HCT116 (cell line): ENCODE data around the gene POU3F1. TPM values are rescaled to one million over a fixed set of nuclear protein-coding genes. Genes with fewer than 3 reads are reported as not detected.

Experiments used
- ATAC-seq: fragments of 200-7000 bp; cut with Tn5 transposase; 2 replicates; pipeline ENCODE4 v1.9.1; 2020; ENCODE audit warnings: mild to moderate bottlenecking, moderate library complexity
- BruUV-seq: library from RNA; stranded (reverse); fragments of 400-500 nt; replicated peaks from 2 replicates; lab custom pipeline; 2021; lab: Mats Ljungman, UMichigan
- CTCF ChIA-PET: fragments of 300-600 bp; sonication (Branson Sonifier 250); formaldehyde crosslinking; loops from one replicate; lab custom pipeline; 2021; ENCODE audit warnings: antibody characterized with exemption; lab: Charles Lee
- POLR2A ChIA-PET: fragments of 300-600, 350-600 bp; sonication (Branson Sonifier 250); formaldehyde crosslinking; loops from one replicate; lab custom pipeline; 2021; ENCODE audit warnings: antibody characterized with exemption; lab: Charles Lee
- RAD21 ChIA-PET, 2 experiments: fragments of 300-600 bp; sonication (Branson Sonifier 250); formaldehyde crosslinking; loops; one replicate each; lab custom pipeline; 2023; ENCODE audit warnings: low total read pairs in 2 of 2; ENCODE audit not compliant: uncharacterized antibody in 2 of 2, unreplicated experiment in 2 of 2, low non-redundant PET in 1 of 2; lab: Charles Lee
- DNase-seq: peaks from one replicate; pipeline ENCODE4 v3.0.0-alpha.2; 2010; ENCODE audit warnings: low read depth, low spot score
- H2AFZ ChIP-seq: fragments of 200-600 bp; shearing (Covaris generic), sonication (generic); 2 replicates; pipeline ENCODE4 v1.6.1; 2017; ENCODE audit warnings: low read depth, mixed run types, mixed read lengths, antibody characterized with exemption, low read length; ENCODE audit not compliant: poor library complexity, severe bottlenecking
- H3K27ac ChIP-seq: 2 replicates; pipeline ENCODE4 v1.5.1; 2012; ENCODE audit warnings: low read depth, low read length
- H3K27me3 ChIP-seq: fragments of 200-600 bp; sonication (generic); 2 replicates; pipeline ENCODE4 v1.6.1; 2016; ENCODE audit warnings: mixed run types, low read length, mixed read lengths; ENCODE audit not compliant: insufficient read depth
- H3K36me3 ChIP-seq, 2 experiments: fragments of 200-500 bp in 1 of 2; fragments of 200-600 bp in 1 of 2; sonication (Bioruptor generic) in 1 of 2; sonication (generic) in 1 of 2; 2 replicates each; pipeline versions ENCODE4 v1.5.1 to v1.6.1; 2014 to 2016; ENCODE audit warnings: low read length in 2 of 2, inconsistent platforms in 1 of 2, mixed read lengths in 1 of 2, mixed run types in 1 of 2; ENCODE audit not compliant: insufficient read depth in 2 of 2, control insufficient read depth in 1 of 2
- H3K4me1 ChIP-seq, 2 experiments: fragments of 200-600 bp in 1 of 2; sonication (generic) in 1 of 2; 2 replicates each; pipeline versions ENCODE4 v1.5.1 to v1.6.1; 2012 to 2017; ENCODE audit warnings: low read length in 2 of 2, inconsistent platforms in 1 of 2, mild to moderate bottlenecking in 1 of 2, mixed read lengths in 1 of 2, mixed run types in 1 of 2, moderate library complexity in 1 of 2; ENCODE audit not compliant: insufficient read depth in 2 of 2, control insufficient read depth in 1 of 2
- H3K4me2 ChIP-seq: fragments of 200-600 bp; sonication (generic); 2 replicates; pipeline ENCODE4 v1.6.1; 2017; ENCODE audit warnings: mixed run types, low read length, mixed read lengths
- H3K4me3 ChIP-seq, 2 experiments: fragments of 200-600 bp in 1 of 2; sonication (generic) in 1 of 2; replicated peaks in 1 of 2; 2 replicates each; pipeline ENCODE4 v1.5.1; 2011 to 2016; ENCODE audit warnings: low read length in 2 of 2, control low read depth in 1 of 2, low read depth in 1 of 2, mild to moderate bottlenecking in 1 of 2, mixed read lengths in 1 of 2, mixed run types in 1 of 2
- H3K79me2 ChIP-seq: fragments of 200-600 bp; sonication (generic); 2 replicates; pipeline ENCODE4 v1.6.1; 2017; ENCODE audit warnings: mild to moderate bottlenecking, mixed run types, low read length, moderate library complexity, mixed read lengths; ENCODE audit not compliant: insufficient read depth
- H3K9ac ChIP-seq: fragments of 200-600 bp; sonication (generic); 2 replicates; pipeline ENCODE4 v1.6.1; 2016; ENCODE audit warnings: low read length, mixed read lengths
- H3K9me2 ChIP-seq: fragments of 200-600 bp; sonication (generic), shearing (Covaris generic); 2 replicates; pipeline ENCODE4 v1.6.1; 2017; ENCODE audit warnings: mixed run types, mild to moderate bottlenecking, moderate library complexity; ENCODE audit not compliant: insufficient read depth
- H3K9me3 ChIP-seq, 2 experiments: fragments of 200-500 bp in 1 of 2; fragments of 200-600 bp in 1 of 2; sonication (Bioruptor generic) in 1 of 2; sonication (generic) in 1 of 2; 2 replicates each; pipeline ENCODE4 v1.6.1; 2014 to 2017; ENCODE audit warnings: low read length in 2 of 2, mixed read lengths in 2 of 2, inconsistent platforms in 1 of 2, low read depth in 1 of 2, mild to moderate bottlenecking in 1 of 2, mixed run types in 1 of 2, moderate library complexity in 1 of 2; ENCODE audit not compliant: control insufficient read depth in 1 of 2, insufficient read depth in 1 of 2
- H4K20me1 ChIP-seq: fragments of 200-600 bp; sonication (generic), shearing (Covaris generic); 2 replicates; pipeline ENCODE4 v1.6.1; 2017; ENCODE audit warnings: mixed run types, mild to moderate bottlenecking, moderate library complexity; ENCODE audit not compliant: insufficient read depth
- EGR1 ChIP-seq: IDR thresholded peaks from 2 replicates; pipeline ENCODE4 v1.6.1; 2012; ENCODE audit warnings: low read depth
- EZH2phosphoT487 ChIP-seq: fragments of 200-600 bp; IDR thresholded peaks from 2 replicates; pipeline ENCODE4 v1.6.1; 2018; ENCODE audit warnings: antibody characterized with exemption, borderline replicate concordance
- JUND ChIP-seq: IDR thresholded peaks from 2 replicates; pipeline ENCODE4 v1.6.1; 2012
- POLR2A ChIP-seq: IDR thresholded peaks from 2 replicates; pipeline ENCODE4 v1.7.0; 2011; ENCODE audit warnings: borderline replicate concordance; ENCODE audit not compliant: insufficient read depth, insufficient read length; ENCODE audit errors: extremely low read depth
- POLR2AphosphoS5 ChIP-seq: IDR thresholded peaks from 2 replicates; pipeline ENCODE4 v1.6.1; 2011; ENCODE audit warnings: mild to moderate bottlenecking, low read depth, low read length, moderate library complexity
- SIN3A ChIP-seq: IDR thresholded peaks from 2 replicates; pipeline ENCODE4 v1.6.1; 2012; ENCODE audit warnings: low read depth
- SP1 ChIP-seq: IDR thresholded peaks from 2 replicates; pipeline ENCODE4 v1.6.1; 2012; ENCODE audit warnings: low read depth
- SRF ChIP-seq: IDR thresholded peaks from 2 replicates; pipeline ENCODE4 v1.6.1; 2012; ENCODE audit warnings: low read depth
- TCF7L2 ChIP-seq: IDR thresholded peaks from 2 replicates; pipeline ENCODE4 v1.7.0; 2011; ENCODE audit warnings: borderline replicate concordance, inconsistent platforms; ENCODE audit not compliant: insufficient read depth, insufficient read length; ENCODE audit errors: extremely low read depth
- YY1 ChIP-seq: IDR thresholded peaks from 2 replicates; pipeline ENCODE4 v1.6.1; 2011; ENCODE audit warnings: low read length, low read depth, moderate library complexity, mild to moderate bottlenecking; ENCODE audit not compliant: insufficient replicate concordance; ENCODE audit errors: extremely low read depth
- ZBTB33 ChIP-seq: IDR thresholded peaks from 2 replicates; pipeline ENCODE4 v1.6.1; 2011; ENCODE audit warnings: mild to moderate bottlenecking, low read length, moderate library complexity; ENCODE audit not compliant: insufficient replicate concordance; ENCODE audit errors: extremely low read depth
- intact Hi-C: fragments of 100-400 bp; cut with micrococcal nuclease; formaldehyde crosslinking; loops from 2 replicates; pipeline ENCODE4 v1.10.0; 2022
- total RNA-seq: library from RNA; stranded (reverse); gene quantifications from one replicate; pipeline ENCODE4 v1.2.1, GENCODE V29; 2021; ENCODE audit not compliant: unreplicated experiment
- TF ChIP-seq, protein P1 (sequence below): IDR thresholded peaks from 2 replicates; pipeline ENCODE4 v1.6.1; 2012
- TF ChIP-seq, protein P2 (sequence below): IDR thresholded peaks from 2 replicates; pipeline ENCODE4 v1.6.1; 2012

POU3F1 gene
- total RNA-seq, 1 experiment from 2014 or later, result not detected

DNA sequence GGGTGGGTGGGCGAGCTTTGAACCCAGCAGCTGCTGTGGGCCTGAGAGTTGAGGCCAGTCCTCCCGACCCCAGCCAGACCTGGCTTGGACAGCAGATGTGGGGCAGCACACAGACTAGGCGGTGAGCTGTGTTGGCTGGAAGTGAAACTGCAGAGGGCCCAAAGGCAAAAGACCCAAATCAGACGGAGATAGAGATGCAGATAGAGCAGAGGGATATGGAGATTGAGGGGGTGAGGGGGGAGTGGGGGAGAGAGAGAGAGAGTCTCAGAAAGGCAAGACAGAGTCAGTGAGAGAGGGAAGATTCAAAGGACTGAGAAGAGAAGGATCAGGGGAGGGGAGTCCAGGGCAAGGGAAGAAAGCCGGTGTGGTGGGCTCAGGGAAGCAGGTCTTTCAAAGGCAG, 17.0 kb upstream of the POU3F1 start (continued):
- TF ChIP-seq, protein P1, sequence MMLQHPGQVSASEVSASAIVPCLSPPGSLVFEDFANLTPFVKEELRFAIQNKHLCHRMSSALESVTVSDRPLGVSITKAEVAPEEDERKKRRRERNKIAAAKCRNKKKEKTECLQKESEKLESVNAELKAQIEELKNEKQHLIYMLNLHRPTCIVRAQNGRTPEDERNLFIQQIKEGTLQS, result no peak

GRCh38 chr1:38062361-38063288, 16.0 kb upstream of the POU3F1 start:
- CTCF ChIA-PET, result interaction anchor here (1.6 kb wide), 1 partner anchor 9 kb away, joined by 3 read pairs; no protein-coding TSS in a partner anchor
- intact Hi-C loops, result no loop called here

More at GRCh38 chr1:38062361-38063288, 16.0 kb upstream of the POU3F1 start:
- H3K4me1 ChIP-seq, result peaks cover 12 to 27% of the 10 kb centered on the region in 2 experiments
- DNase-seq (no peak), ATAC-seq (no peak)
- no peak overlapping the region for H3K9ac ChIP-seq
- H4K20me1 ChIP-seq, result no peaks in the 10 kb centered on the region
- no peaks in the 10 kb centered on the region for H3K9me2 ChIP-seq
- no peak overlapping the region for H3K27ac ChIP-seq
- no TSS peak for BruUV-seq
- TF ChIP-seq TCF7L2 (no peak), SIN3A (no peak), YY1 (no peak), ZBTB33 (no peak), POLR2A (no peak), SRF (no peak), JUND (no peak), SP1 (no peak), POLR2AphosphoS5 (no peak), EGR1 (no peak), EZH2phosphoT487 (no peak)
- TF ChIP-seq, protein P1, result no peak
- TF ChIP-seq, protein P2, sequence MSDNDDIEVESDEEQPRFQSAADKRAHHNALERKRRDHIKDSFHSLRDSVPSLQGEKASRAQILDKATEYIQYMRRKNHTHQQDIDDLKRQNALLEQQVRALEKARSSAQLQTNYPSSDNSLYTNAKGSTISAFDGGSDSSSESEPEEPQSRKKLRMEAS, result no peak
- no peaks in the 10 kb centered on the region for H3K36me3 ChIP-seq
- POLR2A ChIA-PET, result no interaction called here
- H3K4me3 ChIP-seq, result no peak overlapping the region
- no peaks in the 10 kb centered on the region for H3K9me3 ChIP-seq
- no peaks in the 10 kb centered on the region for H3K79me2 ChIP-seq
- RAD21 ChIA-PET, result no interaction called here
- no peak overlapping the region for H3K4me2 ChIP-seq
- no peak overlapping the region for H2AFZ ChIP-seq
- no peaks in the 10 kb centered on the region for H3K27me3 ChIP-seq
